Natural killer cell (primary cell): ENCODE measurements around the gene TRIM31. TPM values are rescaled to one million over a fixed set of nuclear protein-coding genes. Genes with fewer than 3 reads are reported as not detected.

Source experiments
- ATAC-seq, 3 donors: fragments of 150-1000 bp in 2 of 3; fragments of 200-7000 bp in 1 of 3; cut with Tn5 transposase; 1 replicate in 1 of 3; 2 replicates in 2 of 3; pipeline ENCODE4 v1.10.0; 2021; ENCODE audit warnings: mild to moderate bottlenecking in 2 of 3, moderate library complexity in 2 of 3
- DNase-seq, 2 donors: peaks; one replicate each; pipeline versions ENCODE4 v3.0.0 to v3.0.0-alpha.2; 2013 to 2021; ENCODE audit warnings: mixed read lengths in 1 of 2
- H3K27ac ChIP-seq: one replicate; pipeline ENCODE4 v1.5.1; 2013; ENCODE audit warnings: mild to moderate bottlenecking, low read length
- H3K27me3 ChIP-seq: one replicate; pipeline ENCODE4 v1.6.1; 2013; ENCODE audit warnings: low read length; ENCODE audit not compliant: control insufficient read depth, insufficient read depth
- H3K36me3 ChIP-seq: one replicate; pipeline ENCODE4 v1.6.1; 2013; ENCODE audit warnings: low read length; ENCODE audit not compliant: control insufficient read depth, insufficient read depth
- H3K4me1 ChIP-seq: one replicate; pipeline ENCODE4 v1.6.1; 2013; ENCODE audit warnings: low read length; ENCODE audit not compliant: control insufficient read depth, insufficient read depth
- H3K4me3 ChIP-seq: one replicate; pipeline ENCODE4 v1.5.1; 2013; ENCODE audit warnings: low read length
- H3K9me3 ChIP-seq: one replicate; pipeline ENCODE4 v1.6.1; 2013; ENCODE audit warnings: low read length; ENCODE audit not compliant: control insufficient read depth, insufficient read depth
- H3K27ac Mint-ChIP-seq, 2 donors: one replicate each; pipeline ENCODE4 v1.8.0; 2022; ENCODE audit warnings: mild to moderate bottlenecking in 2 of 2, mixed read lengths in 2 of 2, moderate library complexity in 1 of 2
- H3K27me3 Mint-ChIP-seq, 2 donors: one replicate each; pipeline ENCODE4 v1.8.0; 2022; ENCODE audit warnings: low read depth in 2 of 2, mixed read lengths in 2 of 2
- H3K36me3 Mint-ChIP-seq: one replicate; pipeline ENCODE4 v1.8.0; 2022; ENCODE audit warnings: mixed read lengths
- H3K4me1 Mint-ChIP-seq, 2 donors: one replicate each; pipeline ENCODE4 v1.8.0; 2022; ENCODE audit warnings: mixed read lengths in 2 of 2
- H3K4me3 Mint-ChIP-seq: one replicate; pipeline ENCODE4 v1.8.0; 2022; ENCODE audit warnings: mild to moderate bottlenecking, moderate library complexity, mixed read lengths
- H3K9me3 Mint-ChIP-seq, 2 donors: one replicate each; pipeline ENCODE4 v1.8.0; 2022; ENCODE audit warnings: mixed read lengths in 2 of 2
- WGBS: methylation state at CpG from one replicate; pipeline ENCODE4 v1.1.7; 2013; ENCODE audit warnings: missing lambda C conversion rate; ENCODE audit not compliant: insufficient coverage; 5-methylcytosine and 5-hydroxymethylcytosine counted together
- intact Hi-C: fragments of 100-400 bp; cut with micrococcal nuclease; formaldehyde crosslinking; loops from one replicate; pipeline ENCODE4 v1.14.2; 2022
- total RNA-seq, 4 donors: library from RNA; stranded (reverse); fragments of 120-200 nt in 1 of 4; gene quantifications; one replicate each; pipeline versions ENCODE4 v1.2.3 to v1.2.4, GENCODE V29; 2013 to 2022
- TF ChIP-seq, protein P1 (sequence below): fragments of 200-600 bp; IDR thresholded peaks from one replicate; pipeline ENCODE4 v1.8.0; 2022; ENCODE audit warnings: antibody characterized with exemption

The TRIM31 gene
- total RNA-seq, 3 donors from 2014 or later (not counting 1 experiment from before 2014, with no cell fraction given): not detected

- Mint-ChIP-seq H3K27ac (peak overlapping the region; percentile 98 to 99), H3K4me1 (peaks cover 54 to 58% of the 10 kb centered on the region in 2 donors), H3K9me3 (no peaks in the 10 kb centered on the region), H3K27me3 (no peaks in the 10 kb centered on the region), H3K4me3 (peak overlapping the region; percentile 32), H3K36me3 (peaks cover 6% of the 10 kb centered on the region)
- 91% methylated on average over 2 of the region's 2 CpGs for WGBS
- DNase-seq (no peak), ATAC-seq (no peak)
- intact Hi-C loops: loop anchor here (5.0 kb wide), 1 partner anchor 121 kb away; the partner anchor contains the start of gene HLA-A
- peak overlapping the region; percentile 94 for H3K27ac ChIP-seq
- H3K27me3 ChIP-seq: no peaks in the 10 kb centered on the region
- H3K36me3 ChIP-seq: peaks cover 21% of the 10 kb centered on the region
- TF ChIP-seq, protein P1, sequence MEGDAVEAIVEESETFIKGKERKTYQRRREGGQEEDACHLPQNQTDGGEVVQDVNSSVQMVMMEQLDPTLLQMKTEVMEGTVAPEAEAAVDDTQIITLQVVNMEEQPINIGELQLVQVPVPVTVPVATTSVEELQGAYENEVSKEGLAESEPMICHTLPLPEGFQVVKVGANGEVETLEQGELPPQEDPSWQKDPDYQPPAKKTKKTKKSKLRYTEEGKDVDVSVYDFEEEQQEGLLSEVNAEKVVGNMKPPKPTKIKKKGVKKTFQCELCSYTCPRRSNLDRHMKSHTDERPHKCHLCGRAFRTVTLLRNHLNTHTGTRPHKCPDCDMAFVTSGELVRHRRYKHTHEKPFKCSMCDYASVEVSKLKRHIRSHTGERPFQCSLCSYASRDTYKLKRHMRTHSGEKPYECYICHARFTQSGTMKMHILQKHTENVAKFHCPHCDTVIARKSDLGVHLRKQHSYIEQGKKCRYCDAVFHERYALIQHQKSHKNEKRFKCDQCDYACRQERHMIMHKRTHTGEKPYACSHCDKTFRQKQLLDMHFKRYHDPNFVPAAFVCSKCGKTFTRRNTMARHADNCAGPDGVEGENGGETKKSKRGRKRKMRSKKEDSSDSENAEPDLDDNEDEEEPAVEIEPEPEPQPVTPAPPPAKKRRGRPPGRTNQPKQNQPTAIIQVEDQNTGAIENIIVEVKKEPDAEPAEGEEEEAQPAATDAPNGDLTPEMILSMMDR: no peak
- no peak overlapping the region for H3K4me3 ChIP-seq
- peaks cover 37% of the 10 kb centered on the region for H3K4me1 ChIP-seq
- H3K9me3 ChIP-seq: no peaks in the 10 kb centered on the region
Measured at GRCh38 chr6:30063315-30063714, 49.6 kb downstream of the TRIM31 start.

- TF ChIP-seq, protein P1: no peak
- Histone ChIP-seq H3K4me1 (peaks cover 37% of the 10 kb centered on the region), H3K27me3 (no peaks in the 10 kb centered on the region), H3K27ac (peak overlapping the region; percentile 94), H3K36me3 (peaks cover 23% of the 10 kb centered on the region), H3K9me3 (no peaks in the 10 kb centered on the region), H3K4me3 (no peak overlapping the region)
- Mint-ChIP-seq H3K36me3 (no peaks in the 10 kb centered on the region), H3K4me1 (peaks cover 47 to 51% of the 10 kb centered on the region in 2 donors), H3K9me3 (no peaks in the 10 kb centered on the region), H3K4me3 (peak overlapping the region; percentile 99), H3K27ac (peak overlapping the region; percentile 98 to 99), H3K27me3 (no peaks in the 10 kb centered on the region)
- intact Hi-C loops: loop anchor here (5.0 kb wide), 1 partner anchor 120 kb away; the partner anchor contains the start of gene HLA-A
- WGBS: 81% methylated on average over 2 of the region's 7 CpGs
- DNase-seq: peak in 1 of 2 donors; percentile 40
- ATAC-seq: no peak
Measured at GRCh38 chr6:30062471-30063178, 50.3 kb downstream of the TRIM31 start.

- Mint-ChIP-seq H3K27ac (peak overlapping the region; percentile 98 to 99), H3K4me3 (peak overlapping the region; percentile 99), H3K36me3 (no peaks in the 10 kb centered on the region), H3K4me1 (peaks cover 40 to 44% of the 10 kb centered on the region in 2 donors), H3K27me3 (no peaks in the 10 kb centered on the region), H3K9me3 (no peaks in the 10 kb centered on the region)
- Histone ChIP-seq H3K4me1 (peaks cover 33% of the 10 kb centered on the region), H3K27ac (peak overlapping the region; percentile 94), H3K4me3 (peak overlapping the region; percentile 85), H3K9me3 (no peaks in the 10 kb centered on the region), H3K36me3 (peaks cover 28% of the 10 kb centered on the region), H3K27me3 (no peaks in the 10 kb centered on the region)
- peak; percentile 54 to 78 (median 67) for ATAC-seq
- 49% methylated on average over 11 of the region's 13 CpGs for WGBS
- intact Hi-C loops: loop anchor here (5.0 kb wide), 1 partner anchor 120 kb away; the partner anchor contains the start of gene HLA-A
- TF ChIP-seq, protein P1: no peak
- peak in 1 of 2 donors; percentile 76 for DNase-seq
Measured at GRCh38 chr6:30061858-30062458, 50.9 kb downstream of the TRIM31 start.
